DMS53 treated with DMSO at 0.1 percent for 48 hours (cell line): ENCODE measurements around the gene PDE4D.
"Not testable (repeated sequence)": the region's sequence is repeated elsewhere in the genome, so short reads cannot be mapped to it uniquely, and the experiment has no call there.

Experiments used
- DNase-seq: peaks from one replicate; lab custom pipeline; 2025; ENCODE audit not compliant: unreplicated experiment; lab: John Stamatoyannopoulos, UW

The PDE4D gene

DNA sequence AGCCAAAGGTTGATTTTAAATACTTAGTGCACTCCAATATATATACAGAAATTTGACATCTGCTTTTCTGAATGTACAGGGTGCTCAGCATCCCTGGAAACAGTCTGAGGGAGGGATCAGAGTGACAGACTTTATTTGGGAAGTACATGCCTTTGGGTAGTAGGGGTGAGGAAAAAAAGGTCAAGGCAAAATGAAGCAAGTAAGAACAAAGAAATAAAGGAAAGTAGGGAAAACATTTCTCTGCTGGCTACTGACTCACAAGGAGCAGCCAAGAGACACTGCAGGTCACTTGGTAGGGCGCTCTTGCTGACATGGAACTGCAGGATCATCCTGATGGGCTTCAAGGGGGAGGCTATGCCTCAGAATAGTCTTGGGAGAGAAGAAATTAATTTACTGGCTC lies 929.7 kb downstream of the PDE4D start:
- no peak for DNase-seq

DNA sequence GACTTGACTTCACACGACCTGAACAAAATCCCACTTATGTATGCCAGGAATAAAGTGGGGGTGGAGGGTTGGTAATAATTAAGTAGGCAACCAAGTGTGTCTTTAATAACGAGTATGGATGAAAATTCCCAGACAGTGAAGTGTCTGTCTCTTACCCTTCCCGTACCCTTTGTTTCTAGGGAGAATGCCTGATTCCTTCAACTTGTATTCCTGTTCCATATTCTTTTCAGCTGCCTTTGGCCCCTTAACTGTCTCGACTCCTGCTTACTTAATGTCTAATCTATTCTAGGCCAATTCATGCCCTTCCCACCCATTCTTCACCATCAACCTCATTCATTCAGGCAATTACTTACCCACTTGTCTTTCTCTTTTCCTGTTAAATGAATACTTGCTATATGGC lies 930.2 kb downstream of the PDE4D start:
- DNase-seq, result no peak

DNA sequence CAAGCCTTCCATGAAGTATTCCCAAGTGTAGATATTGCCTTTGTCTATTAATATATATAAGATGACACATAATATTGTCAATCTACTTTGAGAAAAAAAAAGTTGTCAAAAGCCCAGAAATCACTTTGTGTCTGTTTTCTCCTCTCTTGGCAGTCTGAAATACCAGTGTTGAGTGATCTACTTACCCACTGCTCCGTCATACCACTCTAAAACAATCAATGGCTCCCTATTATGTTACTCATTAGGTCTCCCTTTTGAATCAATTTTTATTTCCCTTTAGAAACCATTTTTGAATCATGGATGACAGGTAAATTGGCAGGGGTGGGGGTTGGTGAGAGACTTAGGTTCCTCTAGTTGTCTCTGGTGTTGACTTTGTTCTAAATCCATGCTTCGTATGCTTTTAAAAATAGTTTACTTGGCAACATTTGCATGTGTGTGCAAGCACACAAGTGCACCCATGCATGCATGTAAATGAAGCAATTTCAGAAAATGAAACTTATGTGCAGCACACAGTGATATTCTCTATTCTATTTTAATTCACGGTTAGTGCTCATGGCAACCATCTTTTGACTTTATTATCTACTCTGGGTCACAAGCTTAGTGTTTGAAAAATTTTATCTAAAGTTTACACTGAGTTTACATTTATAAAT lies 931.8 kb downstream of the PDE4D start:
- no peak for DNase-seq

DNA sequence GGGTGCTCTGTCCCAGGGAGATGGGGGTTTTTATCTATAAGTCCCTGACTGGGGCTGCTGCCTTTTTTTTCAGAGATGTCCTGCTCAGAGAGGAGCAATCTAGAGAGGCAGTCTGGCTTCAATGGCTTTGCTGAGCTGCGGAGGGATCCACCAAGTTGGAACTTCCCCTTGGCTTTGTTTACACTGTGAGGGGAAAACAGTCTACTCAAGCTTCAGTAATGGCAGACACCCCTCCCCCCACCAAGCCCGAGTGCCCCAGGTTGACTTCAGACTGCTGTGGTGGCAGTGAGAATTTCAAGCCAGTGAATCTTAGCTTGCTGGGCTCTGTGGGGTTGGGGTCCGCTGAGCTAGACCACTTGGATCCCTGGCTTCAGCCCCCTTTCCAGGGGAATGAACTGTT lies 934.8 kb downstream of the PDE4D start:
- DNase-seq, result no peak

DNA sequence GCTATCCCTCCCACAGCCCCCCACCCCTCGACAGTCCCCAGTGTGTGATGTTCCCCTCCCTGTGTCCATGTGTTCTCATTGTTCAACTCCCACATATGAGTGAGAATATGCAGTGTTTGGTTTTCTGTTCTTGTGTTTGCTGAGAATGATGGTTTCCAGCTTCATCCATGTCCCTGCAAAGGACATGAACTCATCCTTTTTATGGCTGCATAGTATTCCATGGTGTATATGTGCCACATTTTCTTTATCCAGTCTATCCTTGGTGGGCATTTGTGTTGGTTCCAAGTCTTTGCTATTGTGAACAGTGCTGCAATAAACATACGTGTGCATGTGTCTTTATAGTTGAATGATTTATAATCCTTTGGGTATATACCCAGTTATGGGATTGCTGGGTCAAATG lies 940.3 kb downstream of the PDE4D start:
- DNase-seq, result not testable (repeated sequence)

- no peak for DNase-seq
Measured at GRCh38 chr5:58950224-58950623, 943.3 kb downstream of the PDE4D start.

DNA sequence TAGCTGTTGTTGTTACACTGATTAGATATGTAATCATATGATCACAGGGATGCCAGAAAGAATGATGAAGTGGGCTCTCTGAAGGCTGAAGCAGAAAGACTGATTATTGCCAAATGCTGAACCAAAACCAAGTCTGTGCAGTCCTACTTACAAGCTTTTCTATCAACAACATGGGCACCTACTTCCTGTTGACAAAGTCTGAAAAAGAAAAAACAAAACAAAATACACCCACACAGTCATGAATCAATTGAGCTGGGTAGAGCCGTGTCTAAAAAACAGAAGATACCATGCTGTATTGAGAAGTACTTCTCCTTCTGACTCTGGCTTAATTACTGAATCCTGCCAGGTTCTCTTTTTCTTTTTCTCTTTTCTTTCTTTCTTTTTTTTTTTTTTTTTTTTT lies 947.3 kb downstream of the PDE4D start:
- no peak for DNase-seq

- no peak for DNase-seq
Measured at GRCh38 chr5:58944221-58944620, 949.3 kb downstream of the PDE4D start.

DNA sequence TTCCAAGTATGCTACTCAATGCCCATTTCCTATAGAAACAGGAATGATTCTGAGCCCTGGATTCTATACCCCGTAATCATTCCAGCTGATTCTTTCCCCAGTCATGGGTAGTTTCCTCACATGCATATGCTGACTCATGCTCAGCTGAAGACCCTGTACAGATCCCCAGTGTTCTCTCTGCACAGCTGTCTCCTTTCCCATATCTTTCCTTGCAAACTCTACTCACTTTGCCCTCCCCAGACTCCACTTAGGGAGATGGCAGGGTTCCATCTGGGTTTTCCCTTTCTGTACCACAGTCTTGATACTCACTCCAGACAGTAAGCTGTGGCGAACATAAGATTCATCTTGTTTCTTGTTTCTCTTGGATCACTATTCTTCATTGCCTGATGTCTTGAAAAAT lies 953.1 kb downstream of the PDE4D start:
- DNase-seq, result no peak

DNA sequence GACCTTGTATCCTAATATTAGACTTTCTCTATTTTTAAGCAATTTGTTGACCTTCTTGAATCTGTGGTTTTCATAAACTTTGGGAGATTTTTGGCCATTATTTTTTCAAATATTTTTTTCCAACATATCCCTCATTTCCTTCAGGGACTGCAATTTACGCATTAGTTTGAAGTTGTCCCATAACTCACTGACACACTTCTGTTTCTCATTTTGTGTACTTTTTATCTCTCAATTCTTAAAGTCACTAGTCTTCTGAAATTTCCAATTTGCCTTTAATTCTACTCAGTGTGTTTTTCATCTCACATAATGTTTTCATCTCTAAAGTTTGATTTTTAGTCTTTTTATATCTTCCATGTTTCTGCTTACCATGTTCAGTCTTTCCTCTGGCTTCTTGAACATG lies 953.9 kb downstream of the PDE4D start:
- no peak for DNase-seq

DNA sequence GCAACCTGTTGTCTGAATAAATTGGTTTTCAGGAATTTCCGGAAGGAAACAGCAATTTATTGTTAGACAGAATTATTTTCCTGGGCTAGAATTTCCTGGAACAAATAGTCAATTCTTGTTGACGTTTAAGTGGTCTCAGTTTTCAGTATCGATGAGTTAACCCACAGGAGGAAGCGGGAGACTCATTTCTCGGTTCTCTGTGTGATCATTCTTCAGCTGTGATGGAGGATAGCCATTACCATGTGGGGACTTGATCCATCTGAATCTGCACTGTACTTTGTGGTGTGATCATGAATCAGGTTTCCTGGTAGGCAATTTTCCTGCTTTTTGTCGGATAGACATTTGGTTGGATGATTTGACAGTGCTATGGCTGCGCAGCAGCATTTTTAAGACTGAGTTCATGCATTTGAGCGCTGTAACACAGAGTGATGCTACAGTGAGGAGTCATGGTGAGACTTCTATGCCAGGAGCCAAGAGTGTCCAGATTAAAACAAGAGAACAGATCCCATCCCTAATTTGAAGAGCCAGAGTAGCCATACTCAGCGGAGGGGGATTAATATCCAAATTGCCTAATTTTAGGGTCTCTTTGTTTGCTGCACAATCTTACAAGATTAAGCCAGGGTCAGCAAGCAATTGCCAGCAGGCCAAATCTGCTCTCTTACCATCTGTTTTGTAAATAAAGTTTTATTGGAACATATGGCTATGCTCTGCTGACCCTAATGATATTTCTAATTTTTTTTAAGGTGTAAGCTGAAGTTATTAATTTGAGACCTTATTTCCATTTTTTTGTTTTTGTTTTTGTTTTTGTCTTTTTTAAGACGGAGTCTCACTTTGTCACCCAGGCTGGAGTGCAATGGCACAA lies 954.7 kb downstream of the PDE4D start:
- no peak for DNase-seq

DNA sequence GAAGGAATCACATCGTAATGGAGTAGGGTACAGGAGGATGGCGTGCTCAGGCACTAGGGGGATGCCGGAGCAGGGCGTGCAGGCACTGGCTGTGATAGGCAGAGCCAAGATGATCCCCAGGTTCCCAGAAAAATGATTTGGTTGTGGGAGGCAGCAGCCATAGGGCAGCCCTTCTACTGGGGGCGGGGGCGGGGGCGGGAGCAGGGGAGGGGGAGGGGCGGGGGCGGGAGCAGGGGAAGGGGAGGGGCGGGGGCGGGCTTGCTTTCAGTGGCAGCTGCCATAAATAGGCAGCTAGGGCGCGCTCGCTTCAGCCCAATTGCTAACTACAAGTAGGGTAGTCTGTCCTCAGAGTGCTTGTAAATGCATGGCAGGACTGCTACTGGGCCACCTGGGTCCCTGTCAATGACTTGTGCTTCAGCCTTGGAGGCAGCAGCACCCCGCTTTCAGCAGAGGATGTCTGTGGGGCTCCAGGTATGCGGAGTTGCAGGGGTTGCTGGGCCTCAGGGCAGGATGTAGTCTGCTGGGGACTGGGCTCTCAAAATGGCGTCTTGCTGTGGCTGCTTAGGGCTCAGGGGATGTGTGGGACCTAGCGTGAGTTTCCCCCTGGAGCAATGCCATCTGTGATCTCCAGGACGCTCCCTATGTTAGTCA lies 956.4 kb downstream of the PDE4D start:
- DNase-seq, result no peak

DNA sequence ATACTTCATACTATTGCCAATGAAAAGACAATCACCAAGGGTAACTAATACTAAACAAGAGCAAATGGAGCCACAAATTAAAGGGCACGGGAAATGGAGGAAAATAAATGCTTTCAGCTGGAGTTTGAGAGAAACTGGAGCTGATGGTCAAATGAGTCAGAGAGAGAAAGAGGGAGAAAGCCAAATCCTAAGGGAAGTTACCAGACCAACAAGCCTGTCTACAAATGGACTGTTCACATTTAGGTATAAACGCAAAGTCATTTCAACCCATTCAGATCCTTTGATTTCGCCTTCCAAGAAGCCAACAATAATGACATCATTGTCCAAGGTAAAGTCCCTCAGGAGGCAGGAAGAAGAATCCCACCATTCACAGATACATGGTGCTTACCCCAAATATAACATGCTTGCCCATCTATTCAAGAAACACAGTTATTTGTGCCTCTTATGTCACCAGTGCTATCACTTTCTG lies 958.9 kb downstream of the PDE4D start:
- no peak for DNase-seq

DNA sequence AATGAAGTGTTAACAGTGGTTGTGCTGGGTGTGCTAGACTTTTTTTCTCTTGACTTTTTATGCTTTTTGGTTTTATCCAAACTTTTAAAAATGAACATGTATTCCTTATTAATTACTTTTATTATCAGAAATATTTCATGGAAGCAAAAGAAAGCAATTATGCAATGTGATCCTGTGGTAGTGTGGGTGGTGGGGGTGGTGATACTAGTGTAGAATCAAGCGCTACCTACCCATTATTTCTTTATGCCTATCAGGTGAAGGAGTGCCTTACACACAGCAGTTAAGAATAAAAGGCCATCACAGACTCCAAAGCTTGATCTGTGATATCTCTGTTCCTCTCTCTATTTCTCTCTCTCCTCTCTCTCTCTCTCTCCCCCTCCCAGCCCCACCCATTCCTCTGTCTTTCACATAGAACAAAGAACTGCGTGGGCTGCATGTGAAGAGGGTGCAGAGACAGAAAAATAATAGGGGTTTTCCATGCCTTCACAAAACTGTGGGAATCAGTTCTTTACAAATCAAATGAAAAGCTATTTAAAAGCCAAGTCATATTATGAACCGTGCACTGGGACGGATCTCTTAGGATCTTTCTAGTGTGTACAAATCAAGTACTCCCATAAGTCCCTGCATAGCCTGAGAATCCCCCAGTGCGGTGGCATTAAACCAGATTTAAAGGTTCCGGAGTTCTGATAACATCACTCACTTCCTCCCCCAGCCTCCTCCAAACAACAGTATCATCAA lies 959.5 kb downstream of the PDE4D start:
- no peak for DNase-seq

DNA sequence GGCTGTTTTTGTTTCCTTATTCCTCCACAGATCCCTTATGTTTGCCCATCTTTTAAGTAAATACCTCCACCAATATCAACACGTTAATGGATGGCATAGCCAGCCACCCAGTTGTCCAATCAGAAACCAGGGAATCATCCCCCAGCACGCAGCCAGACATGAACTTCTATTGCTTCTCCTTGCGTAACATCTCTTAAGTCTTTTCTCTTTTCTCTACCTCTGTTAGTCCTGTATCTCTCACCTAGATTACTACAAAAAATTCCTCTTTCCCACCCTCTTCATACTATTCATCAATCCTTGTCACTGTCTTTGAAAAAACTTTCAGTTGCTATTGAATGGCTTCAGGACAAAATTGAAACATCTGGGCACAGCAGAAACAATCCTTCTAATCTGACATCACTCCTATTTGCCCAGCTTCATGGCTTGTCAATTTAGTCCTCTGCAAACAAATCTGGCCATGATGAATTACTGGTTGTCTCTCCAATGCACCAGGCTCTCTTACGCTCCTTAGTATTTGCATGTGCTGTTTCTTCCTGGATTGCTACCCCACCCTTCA lies 961.4 kb downstream of the PDE4D start:
- peak; percentile 34 for DNase-seq

- DNase-seq, result no peak
Measured at GRCh38 chr5:58930520-58930919, 963.0 kb downstream of the PDE4D start.

GRCh38 chr5:58929726-58930125 lies 963.8 kb downstream of the PDE4D start:
- no peak for DNase-seq

GRCh38 chr5:58927938-58928337 lies 965.6 kb downstream of the PDE4D start:
- no peak for DNase-seq

GRCh38 chr5:58927181-58927580 lies 966.3 kb downstream of the PDE4D start:
- no peak for DNase-seq

GRCh38 chr5:58926541-58926935 lies 967.0 kb downstream of the PDE4D start:
- DNase-seq, result no peak
